Measurements from ENCODE around the gene IBA57.

Gene IBA57

GRCh38 chr1:228145463-228146416 lies 19.9 kb upstream of the IBA57 start:
- Histone ChIP-seq H3K4me2 (ENCODE audit: low read length) (no peak overlapping the region), H3K27me3 (ENCODE audit: insufficient read depth, low read length) (no peaks in the 10 kb centered on the region), H3K27ac (ENCODE audit: low read depth, low read length) (no peak overlapping the region), H4K8ac (ENCODE audit: low read depth, low read length) (no peak overlapping the region), H2BK12ac (ENCODE audit: low read length) (no peak overlapping the region), H3K23ac (ENCODE audit: low read length) (no peak overlapping the region), H2AFZ (ENCODE audit: insufficient read depth, low read length, poor library complexity) (no peak overlapping the region), H3K18ac (ENCODE audit: low read length) (no peak overlapping the region), H4K12ac (ENCODE audit: low read depth, low read length) (no peak overlapping the region), H3K4ac (ENCODE audit: low read depth, low read length) (peak overlapping the region; percentile 37), H3K14ac (ENCODE audit: low read length) (no peak overlapping the region), H3K4me3 (ENCODE audit: low read depth, low read length) (no peak overlapping the region), H4K91ac (ENCODE audit: low read depth, low read length) (no peak overlapping the region), H3K9me3 (ENCODE audit: insufficient read depth, low read depth, low read length) (peaks cover 4% of the 10 kb centered on the region), H3K36me3 (ENCODE audit: control insufficient read depth in 1 of 2, insufficient read depth in 2 of 2, low read length in 2 of 2) (peaks cover 47 to 56% of the 10 kb centered on the region in 2 experiments), H3K9ac (ENCODE audit: low read length) (no peak overlapping the region), H2BK5ac (ENCODE audit: low read depth, low read length, poor library complexity) (no peak overlapping the region), H2AK5ac (ENCODE audit: low read length) (no peak overlapping the region), H3K4me1 (ENCODE audit: control insufficient read depth in 1 of 2, insufficient read depth in 2 of 2, low read length in 2 of 2) (peaks cover 26 to 36% of the 10 kb centered on the region in 2 experiments), H3K79me2 (ENCODE audit: control insufficient read depth, insufficient read depth, low read length, poor library complexity) (peaks cover 29% of the 10 kb centered on the region), H2BK120ac (ENCODE audit: insufficient read depth, low read length, poor library complexity) (no peak overlapping the region), H3K79me1 (ENCODE audit: low read length) (peaks cover 11% of the 10 kb centered on the region)
- DNase-seq, result no peak
- WGBS (ENCODE audit: extremely low coverage, insufficient coverage, insufficient read length), result no CpG with 5 or more reads among the region's 31 CpGs

- no peak overlapping the region for H4K91ac ChIP-seq (ENCODE audit: low read depth, low read length)
- no peak overlapping the region for H4K12ac ChIP-seq (ENCODE audit: low read depth, low read length)
- H2AK5ac ChIP-seq (ENCODE audit: low read length), result no peak overlapping the region
- peaks cover 45 to 55% of the 10 kb centered on the region in 2 experiments for H3K36me3 ChIP-seq (ENCODE audit: control insufficient read depth in 1 of 2, insufficient read depth in 2 of 2, low read length in 2 of 2)
- no peak overlapping the region for H3K4me3 ChIP-seq (ENCODE audit: low read depth, low read length)
- H3K27ac ChIP-seq (ENCODE audit: low read depth, low read length), result no peak overlapping the region
- H3K18ac ChIP-seq (ENCODE audit: low read length), result no peak overlapping the region
- peaks cover 4% of the 10 kb centered on the region for H3K9me3 ChIP-seq (ENCODE audit: insufficient read depth, low read depth, low read length)
- H3K9ac ChIP-seq (ENCODE audit: low read length), result no peak overlapping the region
- H3K27me3 ChIP-seq (ENCODE audit: insufficient read depth, low read length), result no peaks in the 10 kb centered on the region
- H2BK12ac ChIP-seq (ENCODE audit: low read length), result no peak overlapping the region
- no peak overlapping the region for H2BK120ac ChIP-seq (ENCODE audit: insufficient read depth, low read length, poor library complexity)
- H4K8ac ChIP-seq (ENCODE audit: low read depth, low read length), result no peak overlapping the region
- no peak for DNase-seq
- peaks cover 11% of the 10 kb centered on the region for H3K79me1 ChIP-seq (ENCODE audit: low read length)
- H3K4ac ChIP-seq (ENCODE audit: low read depth, low read length), result no peak overlapping the region
- no peak overlapping the region for H2AFZ ChIP-seq (ENCODE audit: insufficient read depth, low read length, poor library complexity)
- H3K79me2 ChIP-seq (ENCODE audit: control insufficient read depth, insufficient read depth, low read length, poor library complexity), result peaks cover 21% of the 10 kb centered on the region
- WGBS (ENCODE audit: extremely low coverage, insufficient coverage, insufficient read length), result no CpG with 5 or more reads among the region's 18 CpGs
- no peak overlapping the region for H3K4me2 ChIP-seq (ENCODE audit: low read length)
- no peak overlapping the region for H3K14ac ChIP-seq (ENCODE audit: low read length)
- H2BK5ac ChIP-seq (ENCODE audit: low read depth, low read length, poor library complexity), result no peak overlapping the region
- no peak overlapping the region for H3K23ac ChIP-seq (ENCODE audit: low read length)
- H3K4me1 ChIP-seq (ENCODE audit: control insufficient read depth in 1 of 2, insufficient read depth in 2 of 2, low read length in 2 of 2), result peaks cover 23 to 31% of the 10 kb centered on the region in 2 experiments
Observed at GRCh38 chr1:228146417-228147150, 19.0 kb upstream of the IBA57 start.

- Histone ChIP-seq H2BK120ac (ENCODE audit: insufficient read depth, low read length, poor library complexity) (no peak overlapping the region), H4K91ac (ENCODE audit: low read depth, low read length) (no peak overlapping the region), H3K27me3 (ENCODE audit: insufficient read depth, low read length) (no peaks in the 10 kb centered on the region), H3K23ac (ENCODE audit: low read length) (no peak overlapping the region), H3K4me1 (ENCODE audit: control insufficient read depth in 1 of 2, insufficient read depth in 2 of 2, low read length in 2 of 2) (peaks cover 22 to 25% of the 10 kb centered on the region in 2 experiments), H3K27ac (ENCODE audit: low read depth, low read length) (no peak overlapping the region), H2AK5ac (ENCODE audit: low read length) (no peak overlapping the region), H3K14ac (ENCODE audit: low read length) (no peak overlapping the region), H2BK5ac (ENCODE audit: low read depth, low read length, poor library complexity) (no peak overlapping the region), H3K79me2 (ENCODE audit: control insufficient read depth, insufficient read depth, low read length, poor library complexity) (peaks cover 14% of the 10 kb centered on the region), H2BK12ac (ENCODE audit: low read length) (no peak overlapping the region), H3K4me2 (ENCODE audit: low read length) (no peak overlapping the region), H3K36me3 (ENCODE audit: control insufficient read depth in 1 of 2, insufficient read depth in 2 of 2, low read length in 2 of 2) (peaks cover 38 to 49% of the 10 kb centered on the region in 2 experiments), H3K79me1 (ENCODE audit: low read length) (peaks cover 11% of the 10 kb centered on the region), H2AFZ (ENCODE audit: insufficient read depth, low read length, poor library complexity) (no peak overlapping the region), H3K18ac (ENCODE audit: low read length) (no peak overlapping the region), H4K12ac (ENCODE audit: low read depth, low read length) (no peak overlapping the region), H3K4ac (ENCODE audit: low read depth, low read length) (no peak overlapping the region), H3K4me3 (ENCODE audit: low read depth, low read length) (no peak overlapping the region), H4K8ac (ENCODE audit: low read depth, low read length) (no peak overlapping the region), H3K9ac (ENCODE audit: low read length) (no peak overlapping the region), H3K9me3 (ENCODE audit: insufficient read depth, low read depth, low read length) (peaks cover 4% of the 10 kb centered on the region)
- WGBS (ENCODE audit: extremely low coverage, insufficient coverage, insufficient read length), result no CpG with 5 or more reads among the region's 20 CpGs
- no peak for DNase-seq
Observed at GRCh38 chr1:228147151-228147693, 18.4 kb upstream of the IBA57 start.

- Histone ChIP-seq H3K23ac (ENCODE audit: low read length) (no peak overlapping the region), H3K79me1 (ENCODE audit: low read length) (peaks cover 11% of the 10 kb centered on the region), H3K36me3 (ENCODE audit: control insufficient read depth in 1 of 2, insufficient read depth in 2 of 2, low read length in 2 of 2) (peaks cover 37 to 44% of the 10 kb centered on the region in 2 experiments), H3K9ac (ENCODE audit: low read length) (no peak overlapping the region), H3K27me3 (ENCODE audit: insufficient read depth, low read length) (no peaks in the 10 kb centered on the region), H2BK5ac (ENCODE audit: low read depth, low read length, poor library complexity) (no peak overlapping the region), H4K91ac (ENCODE audit: low read depth, low read length) (no peak overlapping the region), H2AFZ (ENCODE audit: insufficient read depth, low read length, poor library complexity) (no peak overlapping the region), H3K4me3 (ENCODE audit: low read depth, low read length) (no peak overlapping the region), H3K14ac (ENCODE audit: low read length) (no peak overlapping the region), H3K4me2 (ENCODE audit: low read length) (no peak overlapping the region), H4K8ac (ENCODE audit: low read depth, low read length) (no peak overlapping the region), H3K18ac (ENCODE audit: low read length) (no peak overlapping the region), H3K4me1 (ENCODE audit: control insufficient read depth in 1 of 2, insufficient read depth in 2 of 2, low read length in 2 of 2) (peaks cover 22 to 23% of the 10 kb centered on the region in 2 experiments), H2BK12ac (ENCODE audit: low read length) (no peak overlapping the region), H4K12ac (ENCODE audit: low read depth, low read length) (no peak overlapping the region), H3K9me3 (ENCODE audit: insufficient read depth, low read depth, low read length) (peaks cover 4% of the 10 kb centered on the region), H2AK5ac (ENCODE audit: low read length) (no peak overlapping the region), H3K27ac (ENCODE audit: low read depth, low read length) (no peak overlapping the region), H2BK120ac (ENCODE audit: insufficient read depth, low read length, poor library complexity) (no peak overlapping the region), H3K79me2 (ENCODE audit: control insufficient read depth, insufficient read depth, low read length, poor library complexity) (peaks cover 10% of the 10 kb centered on the region), H3K4ac (ENCODE audit: low read depth, low read length) (no peak overlapping the region)
- DNase-seq, result no peak
- WGBS (ENCODE audit: extremely low coverage, insufficient coverage, insufficient read length), result no CpG with 5 or more reads among the region's 4 CpGs
Observed at GRCh38 chr1:228147768-228148167, 17.8 kb upstream of the IBA57 start.
